ENCODE data around the gene VANGL2. TPM values are rescaled to one million over a fixed set of nuclear protein-coding genes. Genes with fewer than 3 reads are reported as not detected.

VANGL2 gene
- total RNA-seq, 1 experiment from 2014 or later, result 2.0 TPM

DNA sequence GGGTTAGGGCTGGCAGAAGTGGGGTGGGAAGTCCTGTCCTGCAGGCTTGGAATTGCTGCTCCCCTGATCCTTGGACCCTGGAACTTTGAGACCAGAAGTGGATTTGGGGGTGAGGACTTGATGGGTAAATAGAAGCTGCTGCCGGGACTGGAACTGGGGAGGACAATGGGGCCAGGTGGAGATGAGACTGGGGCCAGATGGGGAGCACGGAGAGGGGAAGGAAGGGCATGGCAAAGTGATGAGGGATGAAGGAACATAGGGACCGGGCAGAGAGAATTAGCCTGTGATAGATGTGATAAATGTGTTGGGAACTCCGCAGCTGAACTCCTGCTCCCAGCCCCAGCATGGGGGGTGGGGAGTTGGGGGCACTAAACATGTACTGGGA, 32.9 kb upstream of the VANGL2 start:
- H3K27me3 Mint-ChIP-seq (ENCODE audit: unreplicated experiment), result no peaks in the 10 kb centered on the region
- intact Hi-C loops (cut with micrococcal nuclease; ENCODE audit: unreplicated experiment), result no loop called here
- H3K4me1 Mint-ChIP-seq (ENCODE audit: low read depth, unreplicated experiment), result peaks cover 2% of the 10 kb centered on the region
- no peak overlapping the region for H3K27ac Mint-ChIP-seq (ENCODE audit: unreplicated experiment)
- H3K4me3 Mint-ChIP-seq (ENCODE audit: low read depth, unreplicated experiment), result no peak overlapping the region
- TF ChIP-seq, protein P1, sequence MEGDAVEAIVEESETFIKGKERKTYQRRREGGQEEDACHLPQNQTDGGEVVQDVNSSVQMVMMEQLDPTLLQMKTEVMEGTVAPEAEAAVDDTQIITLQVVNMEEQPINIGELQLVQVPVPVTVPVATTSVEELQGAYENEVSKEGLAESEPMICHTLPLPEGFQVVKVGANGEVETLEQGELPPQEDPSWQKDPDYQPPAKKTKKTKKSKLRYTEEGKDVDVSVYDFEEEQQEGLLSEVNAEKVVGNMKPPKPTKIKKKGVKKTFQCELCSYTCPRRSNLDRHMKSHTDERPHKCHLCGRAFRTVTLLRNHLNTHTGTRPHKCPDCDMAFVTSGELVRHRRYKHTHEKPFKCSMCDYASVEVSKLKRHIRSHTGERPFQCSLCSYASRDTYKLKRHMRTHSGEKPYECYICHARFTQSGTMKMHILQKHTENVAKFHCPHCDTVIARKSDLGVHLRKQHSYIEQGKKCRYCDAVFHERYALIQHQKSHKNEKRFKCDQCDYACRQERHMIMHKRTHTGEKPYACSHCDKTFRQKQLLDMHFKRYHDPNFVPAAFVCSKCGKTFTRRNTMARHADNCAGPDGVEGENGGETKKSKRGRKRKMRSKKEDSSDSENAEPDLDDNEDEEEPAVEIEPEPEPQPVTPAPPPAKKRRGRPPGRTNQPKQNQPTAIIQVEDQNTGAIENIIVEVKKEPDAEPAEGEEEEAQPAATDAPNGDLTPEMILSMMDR (IDR thresholded peaks at IDR 0.05; ENCODE audit: unreplicated experiment), result no peak
- BruUV-seq (replicated peaks), result no TSS peak
- CTCF ChIA-PET, result interaction anchor here (1.2 to 1.3 kb wide), 2 partner anchors 9 to 13 kb away, joined by 4 read pairs; no protein-coding TSS in a partner anchor
- H3K36me3 Mint-ChIP-seq (ENCODE audit: insufficient read depth, unreplicated experiment), result peaks cover 5% of the 10 kb centered on the region
- DNase-seq, result no peak
- no peaks in the 10 kb centered on the region for H3K9me3 Mint-ChIP-seq (ENCODE audit: low read depth, unreplicated experiment)

DNA sequence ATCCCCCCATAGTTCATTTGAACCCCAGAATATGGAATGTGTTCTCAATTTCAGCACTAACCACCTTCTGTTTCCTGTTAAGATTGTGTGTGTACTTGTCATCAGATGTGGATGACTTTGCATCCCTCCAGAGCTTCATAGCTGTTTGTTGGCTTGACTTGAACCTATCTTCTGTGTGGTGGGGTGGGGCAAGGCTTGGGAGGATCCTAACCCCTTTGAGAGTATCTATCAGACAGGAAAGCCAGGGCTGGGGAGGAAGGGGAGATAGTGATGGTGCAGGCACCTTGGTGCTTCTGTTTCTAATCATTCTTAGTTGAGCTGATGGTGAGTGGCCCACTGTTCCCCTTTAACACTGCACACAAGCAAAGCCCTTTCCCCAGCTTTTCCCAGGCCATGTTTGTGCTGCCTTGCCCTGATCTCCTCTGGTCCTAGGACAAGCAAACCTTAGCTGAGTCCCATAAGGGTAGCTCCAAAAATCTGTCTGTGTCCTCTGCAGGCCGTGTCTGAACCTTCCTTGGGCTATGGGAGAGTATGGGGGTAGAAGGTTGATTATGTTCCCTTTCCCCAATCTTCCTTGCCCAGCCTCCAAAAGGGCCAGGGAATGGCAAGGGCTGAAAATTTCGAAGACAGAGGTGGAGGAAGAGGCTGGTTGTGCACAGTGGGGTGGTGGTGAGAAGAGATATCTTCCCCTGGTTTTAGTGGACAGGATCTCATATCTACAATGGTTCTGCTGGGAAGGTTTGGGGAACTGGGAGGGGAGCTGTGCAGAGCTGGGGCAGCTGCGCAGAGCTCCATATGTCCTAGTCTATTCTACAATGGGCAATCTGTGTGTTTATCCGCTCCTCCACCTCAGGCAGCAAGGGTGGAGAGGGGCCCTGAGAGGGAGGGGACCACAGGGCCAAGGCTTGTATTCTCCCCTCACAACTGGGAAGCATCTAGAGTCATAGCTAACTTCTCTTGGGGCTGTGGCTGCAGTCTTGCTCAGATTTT, 32.1 kb upstream of the VANGL2 start:
- TF ChIP-seq, protein P1 (IDR thresholded peaks at IDR 0.05; ENCODE audit: unreplicated experiment), result no peak
- no peak overlapping the region for H3K27ac Mint-ChIP-seq (ENCODE audit: unreplicated experiment)
- no peaks in the 10 kb centered on the region for H3K9me3 Mint-ChIP-seq (ENCODE audit: low read depth, unreplicated experiment)
- intact Hi-C loops (cut with micrococcal nuclease; ENCODE audit: unreplicated experiment), result no loop called here
- DNase-seq, result no peak
- no peak overlapping the region for H3K4me3 Mint-ChIP-seq (ENCODE audit: low read depth, unreplicated experiment)
- no peaks in the 10 kb centered on the region for H3K27me3 Mint-ChIP-seq (ENCODE audit: unreplicated experiment)
- BruUV-seq (replicated peaks), result no TSS peak
- peaks cover 5% of the 10 kb centered on the region for H3K36me3 Mint-ChIP-seq (ENCODE audit: insufficient read depth, unreplicated experiment)
- H3K4me1 Mint-ChIP-seq (ENCODE audit: low read depth, unreplicated experiment), result no peaks in the 10 kb centered on the region
- CTCF ChIA-PET, result interaction anchor here (0.5 to 1.2 kb wide), 2 partner anchors 13 to 287 kb away, joined by 4 read pairs; no protein-coding TSS in a partner anchor

DNA sequence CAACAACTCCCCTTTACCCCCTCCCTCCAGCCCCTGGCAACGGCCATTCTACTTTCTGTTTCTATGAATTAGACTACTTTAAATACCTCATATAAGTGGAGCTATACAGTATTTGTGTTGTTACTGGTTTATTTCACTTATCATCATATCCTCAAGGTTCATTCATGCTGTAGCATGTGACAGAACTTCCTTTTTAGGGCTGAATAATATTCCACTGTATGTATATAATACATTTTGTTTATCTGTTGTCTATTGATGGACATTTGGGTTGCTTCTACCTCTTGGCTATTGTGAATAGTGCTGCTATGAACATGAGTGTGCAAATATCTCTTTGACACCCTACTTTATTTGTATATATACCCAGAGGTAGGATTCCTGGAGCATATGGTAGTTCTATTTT, 31.3 kb upstream of the VANGL2 start:
- no peaks in the 10 kb centered on the region for H3K4me1 Mint-ChIP-seq (ENCODE audit: low read depth, unreplicated experiment)
- intact Hi-C loops (cut with micrococcal nuclease; ENCODE audit: unreplicated experiment), result no loop called here
- CTCF ChIA-PET, result no interaction called here
- H3K4me3 Mint-ChIP-seq (ENCODE audit: low read depth, unreplicated experiment), result no peak overlapping the region
- no peak overlapping the region for H3K27ac Mint-ChIP-seq (ENCODE audit: unreplicated experiment)
- peaks cover 5% of the 10 kb centered on the region for H3K36me3 Mint-ChIP-seq (ENCODE audit: insufficient read depth, unreplicated experiment)
- BruUV-seq (replicated peaks), result no TSS peak
- no peaks in the 10 kb centered on the region for H3K9me3 Mint-ChIP-seq (ENCODE audit: low read depth, unreplicated experiment)
- DNase-seq, result no peak
- H3K27me3 Mint-ChIP-seq (ENCODE audit: unreplicated experiment), result no peaks in the 10 kb centered on the region
- TF ChIP-seq, protein P1 (IDR thresholded peaks at IDR 0.05; ENCODE audit: unreplicated experiment), result no peak

DNA sequence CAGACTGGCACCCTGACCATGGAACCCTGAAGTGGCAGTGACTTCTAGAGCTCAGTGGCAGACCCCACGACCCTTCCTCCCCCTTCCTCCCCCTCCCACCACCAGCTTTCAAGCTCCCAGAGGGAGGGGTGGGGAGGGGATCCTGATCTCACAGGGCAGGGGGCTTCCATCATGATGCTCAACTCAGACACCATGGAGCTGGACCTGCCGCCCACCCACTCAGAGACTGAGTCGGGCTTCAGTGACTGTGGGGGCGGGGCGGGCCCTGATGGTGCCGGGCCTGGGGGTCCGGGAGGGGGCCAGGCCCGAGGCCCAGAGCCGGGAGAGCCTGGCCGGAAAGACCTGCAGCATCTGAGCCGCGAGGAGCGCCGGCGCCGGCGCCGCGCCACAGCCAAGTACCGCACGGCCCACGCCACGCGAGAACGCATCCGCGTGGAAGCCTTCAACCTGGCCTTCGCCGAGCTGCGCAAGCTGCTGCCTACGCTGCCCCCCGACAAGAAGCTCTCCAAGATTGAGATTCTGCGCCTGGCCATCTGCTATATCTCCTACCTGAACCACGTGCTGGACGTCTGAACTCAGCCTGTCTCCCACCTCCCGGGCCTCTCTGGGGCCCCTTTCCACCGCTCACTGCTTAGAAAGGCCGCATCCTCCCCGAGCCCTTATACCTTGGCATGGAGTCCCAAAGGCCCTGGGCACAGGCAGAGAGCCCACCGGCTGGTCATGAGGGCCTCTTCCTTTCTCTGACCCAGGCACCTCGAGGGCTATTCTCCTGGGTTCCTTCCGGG, 29.6 kb upstream of the VANGL2 start:
- intact Hi-C loops (cut with micrococcal nuclease; ENCODE audit: unreplicated experiment), result loop anchor here (10.0 kb wide), 1 partner anchor 426 kb away; the partner anchor contains the start of gene IGSF9
- Mint-ChIP-seq H3K27ac (ENCODE audit: unreplicated experiment) (no peak overlapping the region), H3K27me3 (ENCODE audit: unreplicated experiment) (no peaks in the 10 kb centered on the region), H3K36me3 (ENCODE audit: insufficient read depth, unreplicated experiment) (peaks cover 12% of the 10 kb centered on the region), H3K9me3 (ENCODE audit: low read depth, unreplicated experiment) (no peaks in the 10 kb centered on the region), H3K4me3 (ENCODE audit: low read depth, unreplicated experiment) (no peak overlapping the region), H3K4me1 (ENCODE audit: low read depth, unreplicated experiment) (peaks cover 8% of the 10 kb centered on the region)
- TF ChIP-seq, protein P1 (IDR thresholded peaks at IDR 0.05; ENCODE audit: unreplicated experiment), result no peak
- DNase-seq, result no peak
- CTCF ChIA-PET, result no interaction called here
- BruUV-seq (replicated peaks), result no TSS peak
